Left kidney (tissue), 2 donors: ENCODE data around the gene RAB37. TPM values are rescaled to one million over a fixed set of nuclear protein-coding genes. Genes with fewer than 3 reads are reported as not detected.

Source experiments
- DNase-seq: peaks from one replicate; pipeline ENCODE4 v3.0.0-alpha.2; 2013
- polyA plus RNA-seq: library from polyadenylated mRNA; unstranded; fragments of 120-200 nt; gene quantifications from one replicate; pipeline ENCODE4 v1.2.1, GENCODE V29; 2013; ENCODE audit not compliant: insufficient read length

The RAB37 gene
- polyA plus RNA-seq, 1 donor, result 6.6 TPM

- no peak for DNase-seq
Observed at GRCh38 chr17:74728033-74728701, 8.9 kb upstream of the RAB37 start.

- no peak for DNase-seq
Observed at GRCh38 chr17:74728702-74729075, 8.4 kb upstream of the RAB37 start.

GRCh38 chr17:74729368-74729767, 7.7 kb upstream of the RAB37 start:
- DNase-seq, result no peak

- no peak for DNase-seq
Observed at GRCh38 chr17:74729866-74730265, 7.2 kb upstream of the RAB37 start.

GRCh38 chr17:74730491-74731346, 6.3 kb upstream of the RAB37 start:
- DNase-seq, result no peak

GRCh38 chr17:74731347-74731605, 5.8 kb upstream of the RAB37 start:
- no peak for DNase-seq

GRCh38 chr17:74732042-74732867, 4.8 kb upstream of the RAB37 start:
- no peak for DNase-seq

- no peak for DNase-seq
Observed at GRCh38 chr17:74733365-74734122, 3.5 kb upstream of the RAB37 start.

- no peak for DNase-seq
Observed at GRCh38 chr17:74734256-74734655, 2.8 kb upstream of the RAB37 start.

- DNase-seq, result no peak
Observed at GRCh38 chr17:74737299-74738050, 419 bp downstream of the RAB37 start.

GRCh38 chr17:74738051-74738996, 1.3 kb downstream of the RAB37 start:
- no peak for DNase-seq

- DNase-seq, result no peak
Observed at GRCh38 chr17:74739227-74739831, 2.3 kb downstream of the RAB37 start.

GRCh38 chr17:74740173-74740572, 3.1 kb downstream of the RAB37 start:
- no peak for DNase-seq

GRCh38 chr17:74740641-74741387, 3.8 kb downstream of the RAB37 start:
- no peak for DNase-seq

GRCh38 chr17:74742153-74742515, 5.1 kb downstream of the RAB37 start:
- no peak for DNase-seq

- DNase-seq, result no peak
Observed at GRCh38 chr17:74742978-74743545, 6.0 kb downstream of the RAB37 start.

GRCh38 chr17:74743755-74744154, 6.7 kb downstream of the RAB37 start:
- DNase-seq, result no peak

GRCh38 chr17:74744349-74744713, 7.3 kb downstream of the RAB37 start:
- DNase-seq, result no peak
